KMS-11 (cell line): ENCODE data around the gene AAGAB.

Experiments used
- H2AFZ ChIP-seq: fragments of 200-600 bp; sonication (generic); 2 replicates; pipeline ENCODE4 v1.6.1; 2016; ENCODE audit warnings: antibody characterized with exemption, mixed run types, low read depth
- H3K27ac ChIP-seq: fragments of 200-600 bp; sonication (generic); 2 replicates; pipeline ENCODE4 v1.6.1; 2016; ENCODE audit warnings: mild to moderate bottlenecking, mixed run types
- H3K27me3 ChIP-seq: fragments of 200-600 bp; sonication (generic); 2 replicates; pipeline ENCODE4 v1.6.1; 2017; ENCODE audit warnings: mild to moderate bottlenecking, low read depth, mixed run types, moderate library complexity; ENCODE audit not compliant: insufficient read depth
- H3K36me3 ChIP-seq: fragments of 200-600 bp; sonication (generic); 2 replicates; pipeline ENCODE4 v1.6.1; 2017; ENCODE audit warnings: mild to moderate bottlenecking, mixed run types; ENCODE audit not compliant: insufficient read depth
- H3K4me1 ChIP-seq: fragments of 200-600 bp; sonication (generic); 2 replicates; pipeline ENCODE4 v1.6.1; 2016; ENCODE audit warnings: mild to moderate bottlenecking, low read depth, mixed run types; ENCODE audit not compliant: poor library complexity, severe bottlenecking
- H3K4me2 ChIP-seq: fragments of 200-600 bp; sonication (generic); 2 replicates; pipeline ENCODE4 v1.7.0; 2016; ENCODE audit warnings: mild to moderate bottlenecking, mixed run types
- H3K4me3 ChIP-seq: fragments of 200-600 bp; sonication (generic); IDR thresholded peaks from 2 replicates; pipeline ENCODE4 v1.6.1; 2017; ENCODE audit warnings: low read depth, low read length, mixed read lengths; ENCODE audit not compliant: insufficient read depth
- H3K79me2 ChIP-seq: fragments of 200-600 bp; sonication (generic); 2 replicates; pipeline ENCODE4 v1.6.1; 2016; ENCODE audit warnings: low read depth, mixed run types; ENCODE audit not compliant: insufficient read depth
- H3K9ac ChIP-seq: fragments of 200-600 bp; sonication (generic); 2 replicates; pipeline ENCODE4 v1.6.1; 2016; ENCODE audit warnings: mild to moderate bottlenecking, mixed run types
- H4K20me1 ChIP-seq: fragments of 200-600 bp; sonication (generic); 2 replicates; pipeline ENCODE4 v1.6.1; 2016; ENCODE audit warnings: mild to moderate bottlenecking, mixed run types; ENCODE audit not compliant: insufficient read depth
- CTCF ChIP-seq: fragments of 200-600 bp; sonication (generic); conservative IDR thresholded peaks from 2 replicates; pipeline ENCODE4 v1.6.1; 2017; ENCODE audit warnings: low read depth, mild to moderate bottlenecking, antibody characterized with exemption, low read length, moderate library complexity, mixed read lengths

The AAGAB gene

GRCh38 chr15:67152429-67152828 is 102.0 kb downstream of the AAGAB start:
- Histone ChIP-seq H3K4me3 (no peak overlapping the region), H3K9ac (no peak overlapping the region), H2AFZ (no peak overlapping the region), H3K27me3 (no peaks in the 10 kb centered on the region), H3K4me2 (no peak overlapping the region), H3K4me1 (no peaks in the 10 kb centered on the region), H3K27ac (no peak overlapping the region), H4K20me1 (no peaks in the 10 kb centered on the region), H3K79me2 (no peaks in the 10 kb centered on the region), H3K36me3 (no peaks in the 10 kb centered on the region)
- TF ChIP-seq CTCF: no peak
